VCaP (cell line): ENCODE data around the gene TUBB8B.
"Not testable (repeated sequence)": the region's sequence is repeated elsewhere in the genome, so short reads cannot be mapped to it uniquely, and the experiment has no call there.

Experiments
- H3K27ac ChIP-seq: fragments of 450-650 bp; 2 replicates; pipeline ENCODE4 v1.5.1; 2017
- CTCF ChIP-seq: fragments of 450-650 bp; conservative IDR thresholded peaks from 2 replicates; pipeline ENCODE4 v1.5.1; 2017; ENCODE audit warnings: mild to moderate bottlenecking, moderate library complexity

Gene TUBB8B

GRCh38 chr18:49176-49665 is at the start of gene TUBB8B:
Gene TUBB8B (minus strand): TSS chr18:49615. CDS start chr18:49557, 58 bp downstream.
- not testable (repeated sequence) for H3K27ac ChIP-seq

- H3K27ac ChIP-seq = not testable (repeated sequence)
Observed at GRCh38 chr18:97252-97914, 48.0 kb upstream of the TUBB8B start.

GRCh38 chr18:96767-97131 is 47.3 kb upstream of the TUBB8B start:
- not testable (repeated sequence) for H3K27ac ChIP-seq

GRCh38 chr18:96101-96766 is 46.8 kb upstream of the TUBB8B start:
- not testable (repeated sequence) for H3K27ac ChIP-seq

GRCh38 chr18:95580-95979 is 46.2 kb upstream of the TUBB8B start:
- not testable (repeated sequence) for H3K27ac ChIP-seq

GRCh38 chr18:93897-94408 is 44.5 kb upstream of the TUBB8B start:
- H3K27ac ChIP-seq = not testable (repeated sequence)

GRCh38 chr18:91561-91960 is 42.1 kb upstream of the TUBB8B start:
- H3K27ac ChIP-seq = not testable (repeated sequence)

- H3K27ac ChIP-seq = peak overlapping the region; percentile 36
Observed at GRCh38 chr18:90396-91193, 41.2 kb upstream of the TUBB8B start.

- not testable (repeated sequence) for H3K27ac ChIP-seq
Observed at GRCh38 chr18:89124-89523, 39.7 kb upstream of the TUBB8B start.

- H3K27ac ChIP-seq = not testable (repeated sequence)
Observed at GRCh38 chr18:84801-85200, 35.4 kb upstream of the TUBB8B start.

GRCh38 chr18:82626-83209 is 33.3 kb upstream of the TUBB8B start:
- not testable (repeated sequence) for H3K27ac ChIP-seq

- not testable (repeated sequence) for H3K27ac ChIP-seq
Observed at GRCh38 chr18:80881-81280, 31.5 kb upstream of the TUBB8B start.

GRCh38 chr18:80202-80601 is 30.8 kb upstream of the TUBB8B start:
- H3K27ac ChIP-seq = not testable (repeated sequence)

- peak; percentile 72 for TF ChIP-seq CTCF
- not testable (repeated sequence) for H3K27ac ChIP-seq
Observed at GRCh38 chr18:75525-76160, 26.2 kb upstream of the TUBB8B start.
